ENCODE results near the gene CCER1. TPM values are rescaled to one million over a fixed set of nuclear protein-coding genes. Genes with fewer than 3 reads are reported as not detected.

Gene CCER1
- total and polyA plus RNA-seq, 10 donors = not detected

DNA sequence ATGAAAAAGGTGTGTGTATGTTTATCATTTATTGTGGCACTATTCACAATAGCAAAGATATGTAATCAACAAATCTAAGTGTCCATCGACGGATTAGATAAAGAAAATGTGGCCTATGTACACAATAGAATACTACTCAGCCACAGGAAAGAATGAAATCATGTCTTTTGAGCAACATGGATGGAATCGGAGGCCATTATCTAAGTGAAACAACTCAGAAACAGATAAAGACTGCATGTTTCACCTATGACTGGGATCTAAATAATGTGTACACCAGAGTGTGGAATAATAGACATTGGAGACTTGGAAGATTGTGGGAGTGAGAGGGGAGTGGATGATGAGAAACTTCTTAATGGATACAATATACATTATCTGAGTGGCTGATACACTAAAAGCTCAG is 44.0 kb downstream of the CCER1 start:
- DNase-seq = no peak
- TF ChIP-seq POLR2AphosphoS5 (IDR thresholded peaks at IDR 0.05) = no peak
- TF ChIP-seq, protein P1, sequence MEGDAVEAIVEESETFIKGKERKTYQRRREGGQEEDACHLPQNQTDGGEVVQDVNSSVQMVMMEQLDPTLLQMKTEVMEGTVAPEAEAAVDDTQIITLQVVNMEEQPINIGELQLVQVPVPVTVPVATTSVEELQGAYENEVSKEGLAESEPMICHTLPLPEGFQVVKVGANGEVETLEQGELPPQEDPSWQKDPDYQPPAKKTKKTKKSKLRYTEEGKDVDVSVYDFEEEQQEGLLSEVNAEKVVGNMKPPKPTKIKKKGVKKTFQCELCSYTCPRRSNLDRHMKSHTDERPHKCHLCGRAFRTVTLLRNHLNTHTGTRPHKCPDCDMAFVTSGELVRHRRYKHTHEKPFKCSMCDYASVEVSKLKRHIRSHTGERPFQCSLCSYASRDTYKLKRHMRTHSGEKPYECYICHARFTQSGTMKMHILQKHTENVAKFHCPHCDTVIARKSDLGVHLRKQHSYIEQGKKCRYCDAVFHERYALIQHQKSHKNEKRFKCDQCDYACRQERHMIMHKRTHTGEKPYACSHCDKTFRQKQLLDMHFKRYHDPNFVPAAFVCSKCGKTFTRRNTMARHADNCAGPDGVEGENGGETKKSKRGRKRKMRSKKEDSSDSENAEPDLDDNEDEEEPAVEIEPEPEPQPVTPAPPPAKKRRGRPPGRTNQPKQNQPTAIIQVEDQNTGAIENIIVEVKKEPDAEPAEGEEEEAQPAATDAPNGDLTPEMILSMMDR (IDR thresholded peaks at IDR 0.05 in 8 of 11, conservative IDR thresholded peaks at IDR 0.05 in 3 of 11) = no peak
- no peak for TF ChIP-seq POLR2A (IDR thresholded peaks at IDR 0.05)
- H3K9me3 ChIP-seq = peaks cover 0 to 9% (median 2%) of the 10 kb centered on the region in 8 donors
- no peaks in the 10 kb centered on the region for H3K27me3 ChIP-seq (replicated peaks in 1 of 7)
- no peak overlapping the region for H3K27ac ChIP-seq
- no peaks in the 10 kb centered on the region for H3K4me1 ChIP-seq
- intact Hi-C loops (cut with DNase I; ENCODE audit: low total_unique reads) = no loop called here
- 82 to 91% (median 87%) methylated on average over 3 of the region's 3 CpGs for WGBS, 5 donors
- H3K4me3 ChIP-seq = no peak overlapping the region
- no peaks in the 10 kb centered on the region for H3K36me3 ChIP-seq

- H3K36me3 ChIP-seq = no peaks in the 10 kb centered on the region
- intact Hi-C loops (cut with DNase I; ENCODE audit: low total_unique reads) = no loop called here
- H3K4me1 ChIP-seq = no peaks in the 10 kb centered on the region
- H3K27ac ChIP-seq = no peak overlapping the region
- no peak for DNase-seq
- H3K4me3 ChIP-seq = no peak overlapping the region
- peaks cover 0 to 9% (median 1%) of the 10 kb centered on the region in 8 donors for H3K9me3 ChIP-seq
- TF ChIP-seq, protein P1 (IDR thresholded peaks at IDR 0.05 in 8 of 11, conservative IDR thresholded peaks at IDR 0.05 in 3 of 11) = peak in 9 of 11 experiments; percentile 8 to 52 (median 39)
- no peak for TF ChIP-seq POLR2AphosphoS5 (IDR thresholded peaks at IDR 0.05)
- no peak for TF ChIP-seq POLR2A (IDR thresholded peaks at IDR 0.05)
- H3K27me3 ChIP-seq (replicated peaks in 1 of 7) = no peaks in the 10 kb centered on the region
- 60 to 72% (median 63%) methylated on average over 7 of the region's 7 CpGs for WGBS, 5 donors
Measured at GRCh38 chr12:90909069-90909770, 45.8 kb downstream of the CCER1 start.

GRCh38 chr12:90908465-90908864 is 46.5 kb downstream of the CCER1 start:
- no peak for DNase-seq
- Histone ChIP-seq H3K9me3 (peaks cover 0 to 1% (median 0%) of the 10 kb centered on the region in 8 donors), H3K4me1 (no peaks in the 10 kb centered on the region), H3K36me3 (no peaks in the 10 kb centered on the region), H3K27me3 (replicated peaks in 1 of 7) (no peaks in the 10 kb centered on the region), H3K27ac (peak overlapping the region in 1 of 8 donors; percentile 35), H3K4me3 (no peak overlapping the region)
- intact Hi-C loops (cut with DNase I; ENCODE audit: low total_unique reads) = no loop called here
- TF ChIP-seq, protein P1 (IDR thresholded peaks at IDR 0.05 in 8 of 11, conservative IDR thresholded peaks at IDR 0.05 in 3 of 11) = no peak
- TF ChIP-seq POLR2A (IDR thresholded peaks at IDR 0.05) (no peak), POLR2AphosphoS5 (IDR thresholded peaks at IDR 0.05) (no peak)

- H3K4me1 ChIP-seq = no peaks in the 10 kb centered on the region
- no peak overlapping the region for H3K27ac ChIP-seq
- no peak for DNase-seq
- TF ChIP-seq, protein P1 (IDR thresholded peaks at IDR 0.05 in 8 of 11, conservative IDR thresholded peaks at IDR 0.05 in 3 of 11) = no peak
- TF ChIP-seq POLR2A (IDR thresholded peaks at IDR 0.05) (no peak), POLR2AphosphoS5 (IDR thresholded peaks at IDR 0.05) (no peak)
- intact Hi-C loops (cut with DNase I; ENCODE audit: low total_unique reads) = no loop called here
- H3K4me3 ChIP-seq = no peak overlapping the region
- H3K36me3 ChIP-seq = no peaks in the 10 kb centered on the region
- H3K27me3 ChIP-seq (replicated peaks in 1 of 7) = no peaks in the 10 kb centered on the region
- WGBS, 5 donors = 60 to 88% (median 75%) methylated on average over 1 of the region's 1 CpG
- no peaks in the 10 kb centered on the region for H3K9me3 ChIP-seq
Measured at GRCh38 chr12:90905691-90906370, 49.1 kb downstream of the CCER1 start.

All from spleen (tissue), 11 donors.